HG03066 (cell line): ENCODE measurements around the gene HSF4.

Source experiments
- ATAC-seq: cut with Tn5 transposase; IDR thresholded peaks from one replicate; pipeline ENCODE4 v1.9.1; 2021; ENCODE audit warnings: low read depth; ENCODE audit not compliant: unreplicated experiment

Gene HSF4

GRCh38 chr16:67183627-67184452 is 19.3 kb downstream of the HSF4 start, which contains the start of gene MATCAP1:
Gene MATCAP1 (minus strand): TSS chr16:67183963. CDS start chr16:67180610, 3,353 bp downstream.
- ATAC-seq, result peak; percentile 93

DNA sequence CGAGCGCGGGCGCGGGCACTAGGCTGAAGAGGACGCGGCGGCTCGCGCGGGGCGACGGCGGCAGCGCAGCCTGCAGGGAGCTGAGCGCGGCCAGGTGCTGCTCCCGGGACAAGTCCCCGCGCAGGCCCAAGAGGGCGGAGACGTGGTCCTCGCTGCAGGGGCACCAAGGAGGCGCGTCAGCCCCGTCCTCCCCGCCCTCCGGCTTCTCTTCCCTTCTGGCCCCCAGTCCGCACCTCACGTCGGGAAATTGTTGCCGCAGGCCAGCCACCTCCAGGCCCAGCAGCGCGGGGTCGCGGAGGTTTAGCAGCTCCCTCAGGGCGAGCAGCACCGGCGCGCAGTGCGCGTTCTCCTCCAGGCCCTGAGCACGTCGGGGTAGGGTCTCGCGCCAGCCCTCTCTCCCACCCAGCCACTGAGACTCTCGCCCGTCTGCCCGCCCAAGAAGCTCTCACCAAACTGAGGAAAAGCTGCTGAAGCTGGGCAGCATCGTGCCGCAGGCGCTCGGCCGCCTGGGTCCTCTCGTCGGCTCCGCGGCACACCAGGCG is 20.0 kb downstream of the HSF4 start:
- no peak for ATAC-seq

- ATAC-seq, result no peak
These were observed 20.6 kb downstream of the HSF4 start for GRCh38 chr16:67184995-67185650.

DNA sequence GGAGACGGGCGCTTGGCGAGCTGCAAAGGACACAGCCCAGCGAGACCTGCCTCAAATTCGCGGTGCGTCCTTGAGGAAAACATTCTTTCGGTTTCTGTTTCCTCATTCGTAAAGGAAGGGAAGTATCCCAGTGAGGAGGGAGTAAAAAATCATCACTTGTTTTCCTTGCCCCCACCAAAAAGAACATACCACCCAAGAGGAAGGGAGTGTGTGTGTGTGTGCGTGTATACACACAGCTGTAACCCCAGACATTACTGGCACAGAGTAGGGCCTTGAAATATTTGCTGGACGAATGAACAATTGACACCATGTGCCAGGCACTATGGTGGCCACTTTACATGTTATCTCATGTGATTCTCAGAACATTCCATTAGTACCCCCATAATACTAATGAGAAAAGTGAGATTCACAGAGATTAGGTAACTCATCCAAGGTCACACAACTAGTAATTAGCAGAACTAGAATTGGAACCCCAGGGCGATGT is 21.1 kb downstream of the HSF4 start:
- ATAC-seq, result no peak

- no peak for ATAC-seq
These were observed 22.0 kb downstream of the HSF4 start for GRCh38 chr16:67186550-67186950.

- ATAC-seq, result no peak
These were observed 22.8 kb downstream of the HSF4 start for GRCh38 chr16:67187175-67187890.

- ATAC-seq, result no peak
These were observed 23.8 kb downstream of the HSF4 start for GRCh38 chr16:67188323-67188722.

- no peak for ATAC-seq
These were observed 24.3 kb downstream of the HSF4 start for GRCh38 chr16:67188798-67189197.

GRCh38 chr16:67190041-67190440 is 25.5 kb downstream of the HSF4 start, which contains the start of gene EXOC3L1:
Gene EXOC3L1 (minus strand): TSS chr16:67190136. CDS start chr16:67189676, 460 bp downstream.
- ATAC-seq, result no peak

GRCh38 chr16:67190448-67191399 is 26.2 kb downstream of the HSF4 start:
- ATAC-seq, result no peak

DNA sequence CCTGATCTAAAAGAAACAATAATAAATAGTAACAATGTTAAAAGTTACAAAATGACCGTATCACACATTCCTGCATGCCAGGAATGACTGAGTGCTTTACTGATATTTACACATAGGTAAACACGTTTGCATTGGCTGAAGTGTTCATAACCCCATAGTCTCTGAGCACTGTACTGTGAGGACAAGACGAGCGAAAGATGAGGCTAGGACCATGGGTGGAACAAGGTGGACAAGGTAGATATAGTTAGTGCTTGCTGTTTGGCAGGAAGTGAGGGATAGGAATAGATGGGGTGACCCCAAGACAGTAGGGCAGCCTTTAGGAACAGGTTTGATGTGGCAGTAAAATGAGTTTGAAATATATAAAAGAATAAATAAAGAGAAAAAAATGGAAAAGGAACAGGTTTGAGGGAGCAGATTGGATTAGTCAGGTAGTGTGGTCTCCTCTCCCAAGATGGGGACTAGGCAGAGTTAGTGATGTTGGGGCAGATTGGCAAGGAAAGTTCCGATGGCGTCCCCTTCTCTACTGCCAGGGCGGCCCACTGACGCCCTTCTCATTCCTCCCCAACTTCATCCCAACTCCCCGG is 27.0 kb downstream of the HSF4 start:
- no peak for ATAC-seq

DNA sequence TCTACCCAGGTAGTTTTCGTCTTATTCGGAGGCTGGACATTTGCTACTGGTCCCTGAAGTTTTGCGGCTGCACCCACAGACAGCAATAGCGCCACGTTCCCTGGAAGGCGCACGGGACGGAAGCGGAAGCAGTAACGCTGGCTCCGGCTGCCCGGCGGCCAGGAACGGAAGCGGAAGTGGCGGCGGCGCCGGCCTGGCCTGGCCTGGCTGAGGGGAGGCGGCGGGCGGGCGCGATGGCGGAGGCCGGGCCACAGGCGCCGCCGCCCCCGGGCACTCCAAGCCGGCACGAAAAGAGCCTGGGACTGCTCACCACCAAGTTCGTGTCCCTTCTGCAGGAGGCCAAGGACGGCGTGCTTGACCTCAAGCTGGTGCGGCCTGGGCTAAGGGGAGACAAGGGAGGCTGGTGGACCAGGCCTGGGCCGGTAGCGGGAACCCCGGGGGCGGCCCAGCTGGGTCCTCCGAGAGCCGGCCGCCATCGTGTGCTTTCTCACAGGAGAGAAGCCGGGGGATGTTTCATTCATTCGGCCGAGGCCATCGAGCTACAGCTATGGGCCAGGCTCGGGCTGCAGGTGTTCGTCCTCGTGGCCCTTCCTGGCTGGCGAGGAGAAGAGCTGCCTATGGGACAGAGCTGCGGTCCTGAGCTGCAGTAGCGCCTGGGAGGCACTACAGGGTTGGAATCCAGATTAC is 27.6 kb downstream of the HSF4 start, which contains the start of gene E2F4:
Gene E2F4, plus strand, starts transcription at position 161 of the 687 bp plus-strand sequence. Its CDS starts 73 bp downstream, at position 234.
- peak; percentile 89 for ATAC-seq

DNA sequence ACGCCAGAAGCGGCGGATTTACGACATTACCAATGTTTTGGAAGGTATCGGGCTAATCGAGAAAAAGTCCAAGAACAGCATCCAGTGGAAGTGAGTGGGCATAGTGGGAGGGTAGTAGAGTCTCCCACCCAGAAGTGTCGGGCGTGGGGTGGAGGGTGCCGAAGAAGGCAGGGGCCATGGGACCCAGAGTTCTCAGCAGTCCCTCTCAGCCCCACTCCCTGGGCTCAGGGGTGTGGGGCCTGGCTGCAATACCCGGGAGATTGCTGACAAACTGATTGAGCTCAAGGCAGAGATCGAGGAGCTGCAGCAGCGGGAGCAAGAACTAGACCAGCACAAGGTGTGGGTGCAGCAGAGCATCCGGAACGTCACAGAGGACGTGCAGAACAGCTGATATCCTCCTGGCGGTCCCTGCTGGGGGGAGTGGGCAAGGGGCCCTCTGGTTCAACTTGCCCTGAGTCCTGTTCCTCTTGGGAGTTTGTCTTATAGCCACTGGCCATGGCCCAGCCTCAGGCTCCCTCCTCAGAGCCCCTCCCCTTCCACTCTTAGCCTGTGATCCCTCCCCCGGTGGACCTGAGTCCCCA is 28.3 kb downstream of the HSF4 start:
- ATAC-seq, result no peak

GRCh38 chr16:67193536-67193935 is 29.0 kb downstream of the HSF4 start:
- ATAC-seq, result no peak

DNA sequence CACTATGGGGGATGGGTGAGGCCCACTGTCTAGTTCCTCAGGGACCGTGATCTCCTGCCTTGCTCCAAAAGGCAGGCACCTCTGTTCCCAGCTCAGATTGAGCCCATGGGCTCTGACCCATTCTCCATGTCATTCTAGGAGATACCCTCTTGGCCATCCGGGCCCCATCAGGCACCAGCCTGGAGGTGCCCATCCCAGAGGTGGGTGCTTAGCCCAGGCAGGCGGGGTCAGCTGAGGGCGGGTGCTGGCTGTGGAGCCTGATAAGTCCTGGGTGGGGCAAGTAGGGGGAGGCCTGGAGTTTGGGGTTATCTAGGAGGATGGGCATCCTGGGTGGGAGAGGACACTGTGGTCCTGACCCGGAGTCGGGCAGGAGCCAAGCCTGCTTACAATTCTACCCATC is 29.7 kb downstream of the HSF4 start:
- no peak for ATAC-seq

DNA sequence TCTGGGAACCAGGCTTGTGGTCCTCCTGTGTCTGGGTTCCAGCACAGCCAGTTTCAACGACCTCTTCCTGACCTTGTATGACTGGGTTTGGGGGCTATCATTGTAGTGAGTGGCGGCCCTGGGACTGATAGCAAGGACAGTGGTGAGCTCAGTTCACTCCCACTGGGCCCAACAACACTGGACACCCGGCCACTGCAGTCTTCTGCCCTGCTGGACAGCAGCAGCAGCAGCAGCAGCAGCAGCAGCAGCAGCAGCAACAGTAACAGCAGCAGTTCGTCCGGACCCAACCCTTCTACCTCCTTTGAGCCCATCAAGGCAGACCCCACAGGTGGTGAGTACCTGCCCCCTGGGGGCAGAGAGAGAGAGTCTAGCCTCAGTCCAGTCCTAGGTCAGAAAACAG is 31.1 kb downstream of the HSF4 start:
- ATAC-seq, result no peak

DNA sequence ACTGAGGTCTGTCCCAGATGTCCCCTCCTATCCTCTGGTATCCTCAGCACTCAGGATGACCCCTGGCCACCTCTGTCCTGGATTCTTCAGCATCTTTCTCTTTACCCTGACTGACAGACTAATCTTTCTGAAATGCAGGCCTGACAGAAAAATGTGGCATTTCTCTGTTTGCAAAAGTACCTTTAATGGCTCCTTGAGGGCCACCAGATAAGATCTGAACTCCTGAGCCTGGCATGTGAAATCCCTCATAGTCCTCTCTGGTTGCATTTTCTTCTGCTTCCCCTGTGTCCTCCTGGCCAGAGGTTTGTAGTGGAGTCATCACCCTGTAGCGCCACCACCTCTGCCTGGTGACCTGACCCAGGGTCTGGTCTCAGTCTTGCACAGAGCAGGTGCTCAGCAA is 32.3 kb downstream of the HSF4 start:
- ATAC-seq, result no peak

DNA sequence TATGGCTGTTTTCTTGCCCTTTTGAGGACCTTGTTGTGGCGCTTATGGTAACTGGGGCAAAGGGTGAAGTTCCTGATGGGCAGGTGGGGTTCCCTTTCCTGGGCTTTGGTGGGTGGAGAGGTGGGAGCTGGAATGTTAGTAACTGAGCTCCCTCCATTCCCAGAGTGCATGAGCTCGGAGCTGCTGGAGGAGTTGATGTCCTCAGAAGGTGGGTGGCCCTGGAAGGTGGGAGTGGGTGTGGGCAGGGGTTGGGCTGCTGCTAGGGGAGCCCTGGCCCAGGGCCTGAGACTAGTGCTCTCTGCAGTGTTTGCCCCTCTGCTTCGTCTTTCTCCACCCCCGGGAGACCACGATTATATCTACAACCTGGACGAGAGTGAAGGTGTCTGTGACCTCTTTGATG is 33.2 kb downstream of the HSF4 start:
- no peak for ATAC-seq
